HG02623 (cell line): Measurements from ENCODE around the gene AGXT.

ENCODE experiments used
- ATAC-seq: cut with Tn5 transposase; IDR thresholded peaks from one replicate; pipeline ENCODE4 v1.9.1; 2021; ENCODE audit warnings: moderate library complexity; ENCODE audit not compliant: unreplicated experiment

The AGXT gene

GRCh38 chr2:240869109-240869955, 708 bp downstream of the AGXT start:
- ATAC-seq, result no peak

- ATAC-seq, result no peak
Observed at GRCh38 chr2:240869956-240870875, 1.6 kb downstream of the AGXT start.

- no peak for ATAC-seq
Observed at GRCh38 chr2:240871071-240871958, 2.7 kb downstream of the AGXT start.

GRCh38 chr2:240872317-240873097, 3.9 kb downstream of the AGXT start:
- no peak for ATAC-seq

- ATAC-seq, result no peak
Observed at GRCh38 chr2:240873098-240873788, 4.6 kb downstream of the AGXT start.

GRCh38 chr2:240873805-240874714, 5.4 kb downstream of the AGXT start:
- ATAC-seq, result no peak

GRCh38 chr2:240874715-240875227, 6.1 kb downstream of the AGXT start:
- no peak for ATAC-seq

- no peak for ATAC-seq
Observed at GRCh38 chr2:240875228-240876034, 6.8 kb downstream of the AGXT start.

GRCh38 chr2:240876035-240876474, 7.4 kb downstream of the AGXT start:
- no peak for ATAC-seq

- ATAC-seq, result no peak
Observed at GRCh38 chr2:240876475-240877251, 8.0 kb downstream of the AGXT start.

GRCh38 chr2:240877460-240878340, 9.1 kb downstream of the AGXT start:
- no peak for ATAC-seq

GRCh38 chr2:240878341-240878936, 9.8 kb downstream of the AGXT start:
- no peak for ATAC-seq

GRCh38 chr2:240879105-240879504, 10.5 kb downstream of the AGXT start:
- ATAC-seq, result no peak

- no peak for ATAC-seq
Observed at GRCh38 chr2:240881913-240882312, 13.3 kb downstream of the AGXT start.

- ATAC-seq, result no peak
Observed at GRCh38 chr2:240884221-240884620, 15.6 kb downstream of the AGXT start.
